ENCODE results near the gene VWF. TPM values are rescaled to one million over a fixed set of nuclear protein-coding genes. Genes with fewer than 3 reads are reported as not detected.

The VWF gene
- total and polyA plus RNA-seq, 2 donors (not counting 1 experiment from before 2014, with no cell fraction given): not detected

GRCh38 chr12:6044082-6044481 lies 80.4 kb downstream of the VWF start:
- ChIA-PET CTCF (interaction anchor here (1.0 kb wide), 1 partner anchor 53 kb away, joined by 3 read pairs; no protein-coding TSS in a partner anchor), POLR2A (no interaction called here)
- WGBS (ENCODE audit: insufficient coverage): 86% methylated on average over 8 of the region's 8 CpGs
- peaks cover 0 to 3% of the 10 kb centered on the region in 2 donors for H3K4me1 ChIP-seq (ENCODE audit: control insufficient read depth in 2 of 2, insufficient read depth in 2 of 2, low read length in 2 of 2)
- no peaks in the 10 kb centered on the region for H4K20me1 ChIP-seq (ENCODE audit: control insufficient read depth, insufficient read depth, low read length, poor library complexity, severe bottlenecking)
- peaks cover 0 to 5% (median 0%) of the 10 kb centered on the region in 4 experiments for H3K27me3 ChIP-seq (replicated peaks in 1 of 4; ENCODE audit: control extremely low read depth in 1 of 4, control insufficient read depth in 3 of 4, insufficient read depth in 4 of 4, low read length in 3 of 4)
- Mint-ChIP-seq H3K27me3 (peaks cover 37% of the 10 kb centered on the region), H3K4me1 (peaks cover 2% of the 10 kb centered on the region), H3K9me3 (ENCODE audit: insufficient read depth) (no peaks in the 10 kb centered on the region), H3K4me3 (no peak overlapping the region), H3K27ac (no peak overlapping the region)
- ATAC-seq (ENCODE audit: low read depth) (no peak), DNase-seq (no peak)
- no peak overlapping the region for H3K4me3 ChIP-seq (ENCODE audit: control extremely low read depth in 1 of 5, extremely low read depth in 1 of 5, insufficient read depth in 1 of 5, low read depth in 2 of 5, low read length in 4 of 5)
- H3K9me3 ChIP-seq (ENCODE audit: control extremely low read depth in 1 of 3, control insufficient read depth in 2 of 3, insufficient read depth in 1 of 3, low read length in 2 of 3): no peaks in the 10 kb centered on the region
- H2AFZ ChIP-seq (ENCODE audit: insufficient read depth, low read depth, low read length, poor library complexity, severe bottlenecking): no peak overlapping the region
- intact Hi-C loops (cut with micrococcal nuclease): no loop called here
- no peak for TF ChIP-seq CTCF (IDR thresholded peaks at IDR 0.05)
- no peak for TF ChIP-seq EZH2 (IDR thresholded peaks at IDR 0.05; ENCODE audit: borderline replicate concordance, insufficient read depth, low read depth, low read length, poor library complexity, severe bottlenecking)
- H3K4me2 ChIP-seq (replicated peaks; ENCODE audit: low read depth, low read length, poor library complexity, severe bottlenecking): no peak overlapping the region
- no peak overlapping the region for H3K9ac ChIP-seq (ENCODE audit: low read length)
- no peaks in the 10 kb centered on the region for H3K36me3 ChIP-seq (replicated peaks in 1 of 2; ENCODE audit: control extremely low read depth in 1 of 2, control insufficient read depth in 1 of 2, extremely low read depth in 1 of 2, insufficient read depth in 2 of 2, low read length in 1 of 2)
- H3K79me2 ChIP-seq (ENCODE audit: control insufficient read depth, insufficient read depth, low read length): no peaks in the 10 kb centered on the region
- no peak overlapping the region for H3K27ac ChIP-seq (ENCODE audit: low read length in 2 of 2)

DNA sequence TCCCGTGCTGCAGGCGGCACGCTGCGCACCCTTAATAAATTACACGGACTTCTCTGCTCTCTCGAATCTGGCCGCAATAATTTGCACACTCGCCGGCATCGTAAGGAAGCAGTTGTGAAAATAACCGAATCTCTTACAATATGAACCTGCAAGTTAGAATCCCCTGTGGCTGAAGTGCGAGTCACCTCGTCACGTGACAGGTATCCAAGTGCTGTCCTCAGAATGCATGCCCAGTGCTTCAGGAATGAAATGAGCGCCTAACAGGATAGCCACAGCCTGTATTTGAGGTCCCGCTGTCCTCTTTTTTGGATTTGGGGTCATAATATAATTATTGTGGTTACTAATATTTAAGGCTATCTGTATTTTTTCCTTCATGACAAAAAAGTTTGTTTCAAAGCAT lies 82.0 kb downstream of the VWF start:
- Histone ChIP-seq H2AFZ (ENCODE audit: insufficient read depth, low read depth, low read length, poor library complexity, severe bottlenecking) (no peak overlapping the region), H3K4me3 (ENCODE audit: control extremely low read depth in 1 of 5, extremely low read depth in 1 of 5, insufficient read depth in 1 of 5, low read depth in 2 of 5, low read length in 4 of 5) (no peak overlapping the region), H3K4me1 (ENCODE audit: control insufficient read depth in 2 of 2, insufficient read depth in 2 of 2, low read length in 2 of 2) (peaks cover 0 to 3% of the 10 kb centered on the region in 2 donors), H3K27me3 (replicated peaks in 1 of 4; ENCODE audit: control extremely low read depth in 1 of 4, control insufficient read depth in 3 of 4, insufficient read depth in 4 of 4, low read length in 3 of 4) (peaks cover 0 to 5% (median 0%) of the 10 kb centered on the region in 4 experiments), H3K36me3 (replicated peaks in 1 of 2; ENCODE audit: control extremely low read depth in 1 of 2, control insufficient read depth in 1 of 2, extremely low read depth in 1 of 2, insufficient read depth in 2 of 2, low read length in 1 of 2) (no peaks in the 10 kb centered on the region), H3K4me2 (replicated peaks; ENCODE audit: low read depth, low read length, poor library complexity, severe bottlenecking) (no peak overlapping the region), H3K27ac (ENCODE audit: low read length in 2 of 2) (no peak overlapping the region), H4K20me1 (ENCODE audit: control insufficient read depth, insufficient read depth, low read length, poor library complexity, severe bottlenecking) (no peaks in the 10 kb centered on the region), H3K9me3 (ENCODE audit: control extremely low read depth in 1 of 3, control insufficient read depth in 2 of 3, insufficient read depth in 1 of 3, low read length in 2 of 3) (no peaks in the 10 kb centered on the region), H3K79me2 (ENCODE audit: control insufficient read depth, insufficient read depth, low read length) (no peaks in the 10 kb centered on the region), H3K9ac (ENCODE audit: low read length) (no peak overlapping the region)
- intact Hi-C loops (cut with micrococcal nuclease): no loop called here
- Mint-ChIP-seq H3K9me3 (ENCODE audit: insufficient read depth) (no peaks in the 10 kb centered on the region), H3K4me3 (no peak overlapping the region), H3K27me3 (peaks cover 31% of the 10 kb centered on the region), H3K27ac (no peak overlapping the region), H3K4me1 (peaks cover 2% of the 10 kb centered on the region)
- no peak for TF ChIP-seq CTCF (IDR thresholded peaks at IDR 0.05)
- DNase-seq (no peak), ATAC-seq (ENCODE audit: low read depth) (no peak)
- WGBS (ENCODE audit: insufficient coverage): 86% methylated on average over 14 of the region's 16 CpGs
- CTCF ChIA-PET: interaction anchor here (0.5 to 1.2 kb wide), 2 partner anchors 38 to 70 kb away, joined by 3 read pairs; no protein-coding TSS in a partner anchor
- POLR2A ChIA-PET: no interaction called here
